Activated T-cell treated with anti-CD3 and anti-CD28 coated beads for 4 hours (primary cell): ENCODE measurements around the gene FOSL1.

ENCODE experiments used
- DNase-seq: peaks from one replicate; pipeline ENCODE4 v3.0.0-alpha.2; 2020

Gene FOSL1

DNA sequence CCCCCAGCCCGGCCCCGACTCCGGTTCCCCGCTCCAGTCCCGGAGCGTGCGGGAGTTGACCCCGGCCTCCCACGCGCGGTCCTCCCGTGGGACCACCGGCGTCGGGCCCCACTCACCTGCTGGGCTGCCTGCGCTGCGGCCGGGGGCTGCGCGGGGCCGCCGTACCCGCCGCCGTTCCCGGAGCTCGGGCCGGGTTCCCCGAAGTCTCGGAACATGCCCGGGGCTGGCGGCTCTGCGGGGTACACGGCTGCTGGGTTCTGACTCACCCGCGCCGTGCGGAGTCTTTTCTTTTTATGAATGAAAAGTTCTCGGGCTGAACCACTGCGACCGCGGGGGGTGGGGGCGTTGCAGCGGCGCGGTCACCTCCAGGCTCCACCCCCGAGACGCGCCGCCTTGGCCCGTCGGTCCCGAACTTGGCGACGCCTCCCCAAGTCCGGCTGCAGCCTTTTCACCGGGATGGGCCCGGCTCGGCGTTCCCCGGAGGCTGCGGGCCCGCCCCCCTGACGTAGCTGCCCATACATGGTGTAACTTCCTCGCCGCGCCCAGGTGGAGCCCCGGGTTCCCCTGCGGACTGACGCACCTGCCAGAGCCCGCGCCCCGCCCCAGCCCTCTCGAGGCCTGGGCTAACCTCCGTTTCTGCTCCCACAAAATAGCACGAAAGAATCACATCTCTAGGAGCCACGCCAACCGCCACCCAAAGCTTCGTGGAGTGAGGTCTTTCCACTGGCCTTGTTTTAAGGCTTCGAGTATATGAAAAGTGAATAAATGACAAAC, at the start of gene FOSL1:
Gene FOSL1, minus strand, starts transcription at position 264 of the 774 bp plus-strand sequence. Its CDS starts 49 bp downstream, at position 215.
- DNase-seq: peak; percentile 89

DNA sequence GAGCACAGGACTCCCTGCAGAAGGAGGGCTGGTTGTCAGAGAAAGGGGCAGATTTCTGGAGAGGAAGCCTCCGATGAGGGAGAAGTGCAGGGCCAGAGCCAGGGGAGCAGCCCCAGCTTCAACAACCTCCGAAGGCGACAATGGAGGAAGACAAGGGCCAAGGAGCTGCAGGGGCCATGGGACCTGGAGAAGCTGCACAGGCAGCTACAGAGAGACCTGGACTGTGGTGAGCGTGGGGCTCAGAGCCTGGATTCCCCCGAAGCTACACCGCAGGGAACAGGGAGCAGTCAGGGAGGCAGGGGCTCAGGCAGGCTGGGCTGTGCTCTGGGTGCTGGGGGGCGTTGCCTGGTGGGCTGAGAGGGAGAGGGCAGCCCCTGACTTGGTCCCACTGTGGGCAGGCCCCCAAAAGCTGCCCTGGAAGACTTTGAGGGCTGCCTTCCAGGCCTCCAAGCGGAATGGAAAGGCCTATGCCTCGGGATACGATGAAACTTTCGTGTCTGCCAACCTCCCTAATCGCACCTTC, 47.5 kb upstream of the FOSL1 start:
- no peak for DNase-seq

DNA sequence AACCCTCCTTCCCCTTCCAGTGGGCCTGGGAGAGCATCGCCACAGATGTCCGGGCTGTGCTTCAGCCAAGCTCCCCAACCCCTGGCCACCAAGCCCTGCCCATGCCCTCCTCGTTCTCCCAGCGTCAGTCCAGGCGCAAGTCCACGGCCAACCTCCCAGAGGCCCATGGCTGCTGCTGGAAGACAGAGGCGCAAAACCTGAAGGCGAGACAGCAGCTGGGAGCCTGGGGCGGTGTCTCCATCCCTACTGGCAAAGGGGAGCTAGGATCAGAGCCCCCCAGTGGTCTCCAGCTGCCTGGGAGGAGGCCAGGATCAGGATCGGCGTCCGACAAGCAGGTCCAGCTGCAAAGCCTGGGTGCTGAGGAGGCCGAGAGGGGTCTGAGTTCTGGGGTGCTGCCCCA, 46.9 kb upstream of the FOSL1 start:
- DNase-seq: no peak

DNA sequence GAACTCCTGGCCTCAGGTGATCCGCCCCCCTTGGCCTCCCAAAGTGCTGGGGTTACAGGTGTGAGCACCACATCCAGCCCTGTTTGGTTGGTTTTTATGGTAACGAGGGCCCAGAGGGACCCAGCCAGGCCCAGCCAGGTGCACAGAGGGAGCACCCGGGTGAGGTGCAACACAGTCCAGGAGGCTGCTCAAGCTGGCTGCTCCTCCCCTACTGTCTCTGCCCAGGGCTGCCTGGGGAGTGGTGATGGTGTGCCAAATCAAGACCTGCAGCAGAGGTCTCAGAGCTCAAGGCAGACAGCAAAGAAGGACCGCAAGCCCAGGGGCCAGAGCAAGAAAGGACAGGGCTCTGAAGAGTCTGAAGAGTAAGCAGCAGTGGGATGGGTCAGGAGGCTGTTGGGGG, 46.5 kb upstream of the FOSL1 start:
- no peak for DNase-seq

DNA sequence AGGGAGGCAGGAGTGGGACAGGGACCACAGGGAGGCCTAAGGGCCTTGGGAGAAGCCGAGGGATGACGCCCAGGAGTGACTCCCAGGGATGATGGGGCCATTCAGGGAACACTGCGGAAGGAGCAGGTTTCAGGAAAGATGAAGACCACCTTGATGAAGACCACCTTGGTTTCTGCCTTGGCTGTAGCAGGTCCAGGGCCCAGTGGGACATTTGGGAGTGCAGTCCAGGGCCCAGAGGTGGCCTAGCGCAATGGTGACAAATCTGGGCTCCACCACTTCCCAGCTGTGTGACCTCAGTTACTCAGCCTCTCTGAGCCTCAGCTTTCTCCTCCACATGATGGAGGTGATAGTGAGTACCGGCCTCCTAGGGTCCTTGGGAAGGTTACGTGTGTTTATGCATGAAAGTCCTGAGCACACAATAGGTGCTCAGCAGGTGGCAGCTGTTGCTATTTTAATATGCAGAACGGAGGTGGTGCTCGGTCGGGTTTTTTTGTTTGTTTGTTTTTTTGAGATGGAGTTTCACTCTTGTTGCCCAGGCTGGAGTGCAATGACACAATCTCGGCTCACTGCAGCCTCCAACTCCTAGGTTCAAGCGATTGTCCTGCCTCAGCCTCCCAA, 45.9 kb upstream of the FOSL1 start:
- no peak for DNase-seq

DNA sequence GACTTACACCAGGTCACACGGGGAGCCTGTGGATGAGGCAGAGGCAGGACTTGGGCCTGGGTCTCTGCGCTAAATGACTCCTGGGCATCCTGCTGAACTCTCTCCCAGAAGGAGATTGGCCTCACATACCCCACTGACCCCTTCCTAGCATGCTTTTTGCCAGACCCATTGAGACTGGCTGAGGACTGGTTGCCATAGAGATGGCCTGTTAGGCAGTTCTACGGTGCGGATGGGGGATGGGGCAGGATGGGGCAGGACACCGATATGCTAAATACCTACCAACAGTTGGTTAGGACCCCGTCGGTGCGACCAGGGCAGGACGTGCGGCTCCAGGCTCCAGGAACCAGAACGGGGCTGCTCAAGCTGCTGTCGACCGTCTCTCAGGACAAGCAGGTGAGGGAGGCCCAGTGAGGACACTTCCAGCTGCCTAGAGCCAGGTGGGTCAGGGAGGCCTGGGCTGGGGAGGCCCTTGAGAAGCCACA, 45.3 kb upstream of the FOSL1 start, which contains the start of gene TSGA10IP:
Gene TSGA10IP, plus strand, starts transcription at position 51 of the 482 bp plus-strand sequence. Its CDS starts 196 bp downstream, at position 247.
- DNase-seq: no peak

DNA sequence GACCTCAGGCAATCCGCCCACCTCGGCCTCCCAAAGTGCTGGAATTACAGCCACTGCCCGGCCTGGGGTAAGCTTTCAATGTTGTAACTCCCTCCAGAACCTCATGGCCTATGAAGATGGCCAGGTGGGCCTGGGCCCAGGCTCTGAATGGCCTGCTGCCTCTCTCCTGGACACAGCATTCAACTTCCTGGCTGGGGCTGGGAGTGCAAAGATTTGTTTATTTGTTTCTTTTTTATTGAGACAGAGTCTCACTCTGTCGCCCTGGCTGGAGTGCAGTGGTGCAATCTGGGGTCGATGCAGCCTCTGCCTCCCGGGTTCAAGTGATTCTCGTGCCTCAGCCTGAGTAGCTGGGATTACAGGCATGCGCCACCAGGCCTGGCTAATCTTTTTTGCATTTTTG, 44.6 kb upstream of the FOSL1 start:
- no peak for DNase-seq

DNA sequence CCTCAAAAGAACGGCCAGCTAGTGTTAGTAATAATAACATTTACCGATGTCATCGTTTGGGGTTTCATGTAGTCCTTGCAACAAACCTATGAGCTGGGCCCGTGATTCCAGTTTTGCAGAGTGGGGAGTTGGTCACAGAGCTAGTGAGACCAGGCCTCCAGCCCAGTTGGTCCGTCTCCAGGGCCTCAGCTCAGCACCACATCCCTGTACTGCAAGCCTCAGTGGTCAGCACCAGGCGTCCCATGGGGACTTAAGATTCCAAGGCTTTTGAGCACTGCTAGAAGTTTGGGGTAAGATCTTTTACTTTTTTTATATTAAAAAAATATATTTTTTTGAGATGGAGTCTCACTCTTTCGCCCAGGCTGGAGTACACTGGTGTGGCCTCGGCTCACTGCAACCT, 44.0 kb upstream of the FOSL1 start:
- no peak for DNase-seq

DNA sequence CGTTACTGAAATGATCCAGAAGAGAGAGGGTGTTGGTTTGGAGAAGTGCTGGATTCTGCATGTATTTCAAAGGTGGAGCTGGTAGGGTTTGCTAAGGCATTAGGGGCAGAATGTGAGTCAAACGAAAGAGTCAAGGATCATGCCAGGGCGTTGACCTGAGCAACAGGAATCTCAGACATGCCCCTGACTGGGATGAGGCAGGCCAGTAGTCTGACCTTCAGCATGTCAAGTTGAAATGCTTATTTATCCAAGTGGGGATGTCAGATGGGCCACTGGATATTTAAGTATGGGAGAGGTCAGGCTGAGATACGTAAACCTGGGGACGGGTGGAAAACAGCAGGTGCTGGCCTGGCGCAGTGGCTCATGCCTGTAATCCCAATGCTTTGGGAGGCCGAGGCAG, 42.3 kb upstream of the FOSL1 start:
- no peak for DNase-seq

DNA sequence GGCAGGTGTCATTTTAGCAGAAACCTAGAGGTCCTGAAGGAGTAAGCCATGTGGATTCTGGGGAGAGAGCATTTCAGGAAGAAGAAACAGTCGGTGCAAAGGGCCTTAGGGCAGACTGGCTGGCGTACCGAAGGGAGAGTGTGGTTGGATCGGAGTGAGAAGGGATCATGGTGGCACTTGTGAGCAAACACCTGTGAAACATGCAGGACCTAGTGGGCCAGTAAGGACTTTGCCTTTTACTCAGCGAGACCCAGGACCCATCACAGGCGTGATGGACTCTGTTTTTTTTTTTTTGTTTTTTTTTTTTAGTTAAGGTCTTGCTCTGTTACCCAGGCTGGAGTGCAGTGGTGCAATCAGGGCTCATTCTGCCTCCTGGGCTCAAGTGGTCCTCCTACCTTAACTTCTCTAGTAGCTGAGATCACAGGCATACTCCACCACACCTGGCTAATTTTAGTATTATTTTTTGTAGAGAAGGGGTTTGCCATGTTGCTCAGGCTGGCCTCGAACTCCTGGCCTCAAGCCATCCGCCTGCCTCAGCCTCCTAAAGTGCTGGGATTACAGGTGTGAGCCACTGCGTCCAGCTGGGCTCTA, 41.6 kb upstream of the FOSL1 start:
- no peak for DNase-seq

DNA sequence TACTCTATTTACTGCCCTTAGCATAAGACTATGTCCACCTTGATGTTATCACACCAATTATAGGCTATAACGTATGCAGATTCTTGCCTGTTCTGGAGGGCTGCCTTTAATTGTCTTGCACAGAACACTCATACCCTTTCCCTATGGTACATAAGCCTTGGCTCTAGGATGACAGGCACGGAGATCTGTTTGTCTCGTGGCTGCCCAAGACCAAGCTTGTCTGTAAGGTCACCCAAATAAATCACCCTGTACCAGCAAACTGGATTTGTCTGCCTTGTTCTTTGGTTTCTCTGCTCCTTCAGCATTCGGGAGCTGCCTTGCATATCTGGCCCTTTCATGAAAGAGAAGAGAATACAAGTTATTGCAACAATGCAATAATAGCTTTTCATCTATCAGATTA, 37.6 kb upstream of the FOSL1 start:
- no peak for DNase-seq

DNA sequence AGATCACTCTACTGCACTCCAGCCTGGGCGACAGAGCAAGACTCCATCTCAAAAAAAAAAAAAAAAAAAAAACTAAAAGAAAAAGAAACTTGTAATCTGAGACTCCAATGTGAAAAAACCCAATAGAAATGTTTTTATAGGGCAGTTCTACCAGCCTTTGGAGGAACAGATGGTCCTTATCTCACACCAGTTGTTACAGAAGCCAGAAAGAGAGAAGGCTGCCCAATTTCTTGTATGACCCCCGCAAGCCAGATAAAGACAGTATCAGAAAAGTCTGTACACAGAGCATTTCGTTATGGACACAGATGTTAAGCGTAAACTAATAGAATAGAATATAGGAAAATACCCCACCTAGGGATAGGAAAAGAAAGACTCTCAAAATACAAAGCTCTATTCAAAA, 33.8 kb upstream of the FOSL1 start:
- DNase-seq: no peak

DNA sequence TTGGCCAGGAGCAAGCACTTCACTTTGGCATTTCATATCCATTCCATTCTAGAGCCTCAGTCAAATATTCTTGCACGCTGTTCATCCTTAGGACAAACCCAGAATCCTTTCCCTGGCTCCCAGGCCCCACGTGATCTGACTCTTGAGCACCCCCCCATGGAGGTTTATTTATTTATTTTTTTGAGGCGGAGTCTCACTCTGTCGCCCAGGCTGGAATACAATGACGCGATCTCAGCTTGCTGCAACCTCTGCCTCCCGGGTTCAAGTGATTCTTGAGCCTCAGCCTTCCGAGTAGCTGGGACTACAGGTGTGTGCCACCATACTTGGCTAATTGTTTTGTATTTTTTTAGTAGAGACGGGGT, 32.4 kb upstream of the FOSL1 start:
- no peak for DNase-seq

DNA sequence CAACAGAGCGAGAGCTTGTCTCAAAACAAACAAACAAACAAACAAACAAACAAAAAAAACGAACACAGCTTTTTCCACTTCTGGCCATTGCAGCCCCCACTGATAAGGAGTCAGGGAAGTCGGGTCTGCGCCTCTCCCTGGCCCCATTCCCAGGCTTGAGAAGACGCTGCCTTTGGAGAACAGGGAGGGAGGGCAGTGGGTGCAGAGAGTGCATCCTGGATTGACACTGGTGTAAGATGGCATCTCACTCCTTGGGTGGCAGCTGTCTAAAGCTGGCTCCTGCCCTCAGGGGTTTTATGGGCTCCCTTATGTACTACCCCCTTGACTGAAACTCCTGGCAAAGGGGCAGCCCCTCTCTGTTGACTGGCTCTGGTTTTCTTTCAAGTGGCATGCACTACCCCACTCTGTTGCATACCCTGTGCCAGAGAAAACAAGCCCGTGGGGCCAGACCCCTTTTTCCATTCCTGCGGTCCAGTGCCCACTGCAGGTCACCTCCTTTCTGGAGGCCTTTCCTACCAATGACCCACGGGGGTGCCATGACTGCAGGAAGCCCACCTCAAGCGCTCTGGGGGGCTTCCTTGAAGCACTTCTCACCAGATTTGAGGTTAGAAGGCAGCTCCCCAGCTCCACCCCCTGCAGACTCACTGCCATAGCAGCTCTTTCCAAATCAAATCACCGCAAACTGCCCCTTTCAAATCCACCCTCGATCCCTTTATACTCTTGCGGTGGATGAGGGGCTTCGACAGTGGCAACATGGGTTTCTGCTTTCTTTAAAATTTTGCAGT, 31.8 kb upstream of the FOSL1 start:
- DNase-seq: no peak

DNA sequence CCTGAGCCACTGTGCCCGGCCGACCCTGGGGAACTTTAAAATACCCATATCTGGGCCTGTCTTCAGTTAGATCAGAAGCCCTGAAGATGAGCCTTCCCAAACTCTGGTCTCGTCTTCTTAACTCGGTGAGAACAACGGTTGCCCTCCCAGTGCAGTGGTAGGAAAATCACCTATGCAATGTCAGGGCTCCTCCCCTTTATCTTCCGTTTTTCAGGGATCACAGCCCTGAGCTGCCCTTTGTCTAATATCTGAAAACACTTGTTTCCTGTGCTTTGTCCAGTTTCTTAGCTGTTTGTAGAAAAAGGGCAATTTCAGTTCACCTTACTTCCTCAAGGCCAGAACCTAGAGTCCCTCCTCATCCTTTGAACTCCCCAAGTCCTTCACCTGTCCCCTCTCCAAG, 28.5 kb upstream of the FOSL1 start:
- no peak for DNase-seq

DNA sequence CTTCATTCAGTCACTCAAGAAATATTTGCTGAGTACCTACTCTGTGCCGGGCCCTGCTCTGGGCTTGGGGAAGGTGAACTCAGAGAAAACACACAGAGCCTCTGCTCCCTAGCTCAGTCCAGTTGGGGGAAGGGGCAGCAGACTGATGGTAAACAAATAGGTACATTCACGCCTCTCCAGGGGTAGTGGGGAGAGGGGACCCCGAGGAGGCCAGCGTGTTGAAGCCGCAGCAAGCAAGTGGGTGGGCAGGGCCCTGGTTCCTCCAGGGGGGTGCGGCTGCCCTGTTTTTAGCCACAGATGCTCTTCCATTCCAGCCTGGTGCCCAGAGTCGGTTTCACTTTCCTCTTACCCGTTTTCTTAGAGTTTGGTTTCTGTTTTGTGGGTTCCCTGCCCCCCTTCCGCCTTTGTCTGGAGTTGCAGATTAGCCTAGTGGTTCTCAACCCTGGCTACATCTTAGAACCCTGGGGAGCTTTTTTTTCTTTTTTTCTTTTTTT, 27.8 kb upstream of the FOSL1 start:
- DNase-seq: peak; percentile 64

DNA sequence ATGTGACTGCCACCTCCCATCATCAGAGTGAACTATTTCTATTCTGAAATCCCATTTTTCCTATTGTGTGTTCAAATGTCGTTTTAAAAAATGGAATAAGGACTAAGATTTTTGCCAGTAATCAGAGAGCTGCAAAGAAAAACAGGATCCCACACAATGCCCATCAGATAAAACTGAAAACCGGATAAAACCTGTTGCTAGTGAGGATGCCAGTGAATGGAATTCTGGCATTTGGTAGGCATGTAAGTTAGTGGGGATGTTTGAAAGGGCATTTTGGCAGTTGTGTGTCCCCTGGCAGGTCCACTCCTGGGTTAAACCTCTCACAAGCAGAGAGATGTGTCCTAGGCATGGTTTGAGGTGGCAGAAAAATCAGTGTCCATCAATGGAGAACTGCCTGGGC, 25.2 kb upstream of the FOSL1 start:
- DNase-seq: no peak

DNA sequence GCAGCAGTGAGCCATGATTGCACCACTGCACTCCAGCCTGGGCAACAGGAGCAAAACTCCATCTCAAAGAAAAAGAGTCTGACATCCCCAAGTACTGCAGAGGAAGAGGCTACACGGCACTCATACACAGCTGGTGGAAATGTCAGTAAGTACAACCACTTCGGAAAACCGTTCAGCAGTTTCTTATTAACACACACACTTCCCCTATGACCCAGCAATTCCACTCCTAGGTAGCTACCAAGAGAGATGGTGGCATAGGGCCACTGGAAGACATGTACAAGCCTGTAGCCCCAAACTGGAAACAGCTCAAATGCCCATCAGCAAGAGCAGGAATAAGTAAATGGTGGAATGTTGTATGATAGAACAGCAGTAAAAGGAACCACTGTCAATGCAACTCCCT, 22.4 kb upstream of the FOSL1 start:
- no peak for DNase-seq

DNA sequence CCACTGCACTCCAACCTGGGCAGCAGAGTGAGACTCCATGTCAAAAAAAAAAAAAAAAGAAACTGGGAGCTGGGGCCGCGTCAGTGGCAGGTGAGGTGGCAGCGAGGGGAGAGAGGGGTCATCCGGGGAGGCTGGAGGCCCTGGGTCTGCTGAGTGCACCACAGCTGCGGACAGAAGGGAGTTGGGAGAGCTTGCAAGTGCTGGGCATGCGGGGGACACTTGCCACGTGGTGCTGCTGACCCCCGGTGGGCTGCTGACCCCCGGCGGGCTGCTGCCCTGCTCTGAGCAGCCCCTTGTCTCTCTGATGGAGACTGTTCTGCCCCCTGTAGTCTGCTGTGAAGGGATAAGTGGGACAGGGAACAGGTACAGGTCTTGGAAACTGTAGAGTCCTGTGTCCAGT, 21.7 kb upstream of the FOSL1 start:
- DNase-seq: no peak

DNA sequence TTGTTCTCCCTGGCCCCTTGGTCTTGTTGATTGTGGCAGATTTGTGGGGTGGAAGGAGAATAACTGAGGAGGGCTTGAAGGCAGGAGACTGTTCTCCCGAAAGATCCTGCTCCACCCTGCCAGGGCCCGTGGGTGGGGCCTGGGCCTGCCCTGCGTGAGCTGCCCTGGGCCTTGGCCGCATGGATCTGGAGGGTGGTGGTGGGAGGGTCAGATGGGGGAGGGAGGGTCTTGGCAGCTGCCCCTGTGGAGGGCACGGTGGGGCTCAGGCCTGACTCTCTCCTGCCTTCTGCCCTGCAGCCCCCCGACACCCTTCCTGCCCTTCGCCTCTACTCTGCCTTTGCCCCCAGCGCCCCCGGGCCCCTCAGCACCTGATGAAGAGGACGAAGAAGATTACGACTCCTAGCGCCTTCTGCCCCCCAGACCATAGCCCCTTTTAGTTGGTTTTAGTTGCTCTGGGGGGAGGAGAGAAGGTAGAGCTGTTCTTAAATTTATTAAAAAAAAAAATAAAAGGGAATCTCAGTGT, 20.9 kb upstream of the FOSL1 start:
- no peak for DNase-seq

DNA sequence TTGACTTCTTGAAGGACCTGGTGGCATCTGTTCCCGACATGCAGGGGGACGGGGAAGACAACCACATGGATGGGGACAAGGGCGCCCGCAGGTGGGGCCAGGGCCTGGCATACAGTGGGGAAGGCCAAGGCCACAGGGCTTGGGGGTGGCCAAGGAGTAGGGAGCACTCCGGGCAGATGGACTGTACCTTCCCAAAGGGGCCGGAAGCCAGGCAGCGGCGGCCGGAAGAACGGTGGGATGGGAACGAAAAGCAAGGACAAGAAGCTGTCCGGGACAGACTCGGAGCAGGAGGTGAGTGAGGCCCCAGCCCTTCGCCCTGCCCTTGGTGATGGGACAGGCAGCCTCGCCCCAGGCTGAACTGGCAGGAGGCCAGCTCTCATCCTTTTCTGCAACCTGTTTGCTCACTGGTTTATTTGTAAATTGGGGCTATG, 20.2 kb upstream of the FOSL1 start:
- no peak for DNase-seq

DNA sequence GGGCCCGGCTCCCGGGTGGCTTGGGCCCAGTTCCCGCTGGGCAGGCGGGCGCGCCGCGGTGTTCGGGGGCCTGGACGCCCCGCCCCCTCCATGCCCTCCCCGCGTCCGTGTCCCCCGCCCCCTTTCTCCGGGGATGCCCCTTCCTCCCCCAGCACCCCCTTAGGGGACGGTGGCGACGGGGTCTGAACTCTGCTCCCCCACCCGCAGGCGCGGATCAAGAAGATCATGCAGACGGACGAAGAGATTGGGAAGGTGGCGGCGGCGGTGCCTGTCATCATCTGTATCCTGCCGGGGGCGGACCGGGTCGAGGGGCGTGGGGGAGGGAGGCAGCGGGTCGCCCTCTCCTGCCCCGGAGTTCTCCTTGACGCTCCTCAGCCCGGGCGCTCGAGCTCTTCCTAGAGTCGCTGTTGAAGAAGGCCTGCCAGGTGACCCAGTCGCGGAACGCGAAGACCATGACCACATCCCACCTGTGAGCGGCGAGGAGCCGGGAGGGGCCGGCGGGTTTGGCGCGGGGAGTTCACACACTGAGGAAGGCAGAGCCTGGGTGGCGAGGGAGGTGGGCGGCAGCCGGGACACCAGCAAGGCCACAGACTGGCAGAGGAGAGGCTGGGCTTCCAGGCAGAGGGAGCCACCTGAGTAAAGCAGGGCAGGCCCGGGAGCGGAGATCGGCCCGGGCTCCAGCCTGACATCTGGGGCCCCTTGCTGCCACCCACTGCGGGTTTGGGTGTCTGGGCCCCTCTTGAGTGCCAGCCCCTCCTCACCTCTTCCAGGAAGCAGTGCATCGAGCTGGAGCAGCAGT, 19.6 kb upstream of the FOSL1 start:
- DNase-seq: peak; percentile 50
